GM18517 (cell line): ENCODE results near the gene KAZN.

Source experiments
- ATAC-seq: cut with Tn5 transposase; IDR thresholded peaks from one replicate; pipeline ENCODE4 v1.9.1; 2021; ENCODE audit warnings: mild to moderate bottlenecking, moderate library complexity; ENCODE audit not compliant: unreplicated experiment

KAZN gene

GRCh38 chr1:14784790-14785773 lies 186.6 kb downstream of the KAZN start:
- no peak for ATAC-seq

GRCh38 chr1:14786109-14786675 lies 187.7 kb downstream of the KAZN start:
- no peak for ATAC-seq

GRCh38 chr1:14786681-14787080 lies 188.2 kb downstream of the KAZN start:
- ATAC-seq = no peak

- no peak for ATAC-seq
These were observed 189.1 kb downstream of the KAZN start for GRCh38 chr1:14787604-14788003.

- no peak for ATAC-seq
These were observed 189.6 kb downstream of the KAZN start for GRCh38 chr1:14788080-14788479.

- ATAC-seq = no peak
These were observed 192.5 kb downstream of the KAZN start for GRCh38 chr1:14790982-14791381.

- ATAC-seq = no peak
These were observed 193.2 kb downstream of the KAZN start for GRCh38 chr1:14791654-14792053.

- no peak for ATAC-seq
These were observed 195.8 kb downstream of the KAZN start for GRCh38 chr1:14794136-14794768.

- ATAC-seq = no peak
These were observed 196.4 kb downstream of the KAZN start for GRCh38 chr1:14794906-14795305.

- ATAC-seq = no peak
These were observed 197.1 kb downstream of the KAZN start for GRCh38 chr1:14795589-14795988.

- ATAC-seq = no peak
These were observed 201.5 kb downstream of the KAZN start for GRCh38 chr1:14800014-14800413.

- no peak for ATAC-seq
These were observed 202.1 kb downstream of the KAZN start for GRCh38 chr1:14800500-14801076.

- no peak for ATAC-seq
These were observed 204.7 kb downstream of the KAZN start for GRCh38 chr1:14803002-14803789.

- ATAC-seq = no peak
These were observed 206.1 kb downstream of the KAZN start for GRCh38 chr1:14804626-14805025.

GRCh38 chr1:14806772-14807171 lies 208.3 kb downstream of the KAZN start:
- ATAC-seq = no peak

GRCh38 chr1:14808768-14809167 lies 210.3 kb downstream of the KAZN start:
- ATAC-seq = no peak

- ATAC-seq = no peak
These were observed 210.9 kb downstream of the KAZN start for GRCh38 chr1:14809191-14809981.

GRCh38 chr1:14810595-14811361 lies 212.3 kb downstream of the KAZN start:
- ATAC-seq = no peak

- ATAC-seq = no peak
These were observed 213.1 kb downstream of the KAZN start for GRCh38 chr1:14811573-14811972.
